Suprapubic skin (tissue), 4 donors: Measurements from ENCODE around the gene DNMBP.

Experiments used
- CTCF ChIP-seq, 2 donors: fragments of 200-600 bp in 1 of 2; fragments of 450-650 bp in 1 of 2; sonication (generic) in 1 of 2; IDR thresholded peaks; one replicate each; pipeline ENCODE4 v1.5.1; 2016 to 2019; ENCODE audit warnings: antibody characterized with exemption in 2 of 2, mild to moderate bottlenecking in 1 of 2, moderate library complexity in 1 of 2
- EP300 ChIP-seq: sonication (generic); formaldehyde crosslinking; IDR thresholded peaks from one replicate; pipeline ENCODE4 v1.6.1; 2017; ENCODE audit warnings: antibody characterized with exemption
- POLR2A ChIP-seq, 2 donors: fragments of 450-650 bp; IDR thresholded peaks; one replicate each; pipeline ENCODE4 v1.6.1; 2017; ENCODE audit warnings: antibody characterized with exemption in 2 of 2, mild to moderate bottlenecking in 2 of 2, moderate library complexity in 2 of 2
- POLR2AphosphoS5 ChIP-seq, 3 donors: sonication (generic); formaldehyde crosslinking; IDR thresholded peaks; one replicate each; pipeline ENCODE4 v1.6.1; 2017; ENCODE audit warnings: antibody characterized with exemption in 3 of 3

GRCh38 chr10:99993701-99994689, 15.8 kb downstream of the DNMBP start:
- TF ChIP-seq POLR2A (IDR thresholded peaks at IDR 0.05), result no peak
- no peak for TF ChIP-seq CTCF (IDR thresholded peaks at IDR 0.05)
- no peak for TF ChIP-seq EP300
- peak in 1 of 3 donors; percentile 7 for TF ChIP-seq POLR2AphosphoS5 (IDR thresholded peaks at IDR 0.05)
